ENCODE results near the gene TOMM22. TPM values are rescaled to one million over a fixed set of nuclear protein-coding genes. Genes with fewer than 3 reads are reported as not detected.

The TOMM22 gene
- polyA plus RNA-seq, 2 of the 4 experiments (the other 2 are of a cell fraction) = 63.2 to 68.4 TPM

DNA sequence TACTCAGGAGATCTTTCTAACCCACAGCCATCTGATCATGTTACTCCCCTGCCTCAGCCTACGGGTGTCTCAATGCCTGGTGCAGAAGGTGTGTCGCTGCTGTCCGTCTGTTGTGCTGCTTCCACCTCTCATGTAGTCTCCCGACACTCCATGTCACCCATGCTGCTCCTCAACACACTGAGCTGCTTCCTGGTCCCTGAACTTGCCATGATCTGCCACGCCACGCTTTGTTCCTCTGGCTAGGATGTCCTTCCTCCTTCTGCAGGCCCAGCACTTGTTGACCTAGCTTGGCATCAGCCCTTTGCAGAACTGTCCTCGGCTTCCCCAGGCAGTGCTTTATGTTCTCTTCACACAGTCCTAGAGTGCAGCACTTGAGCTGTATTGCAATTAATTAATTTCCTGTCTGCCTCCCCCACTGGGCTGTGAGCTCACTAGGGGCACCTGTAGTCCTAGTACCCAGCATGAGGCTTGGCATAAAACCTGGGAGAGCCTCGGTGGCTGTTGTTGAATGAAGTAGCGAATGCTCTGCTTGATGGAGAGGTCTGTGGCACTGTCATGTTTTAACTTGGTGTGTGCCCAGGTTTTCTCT lies 33.5 kb downstream of the TOMM22 start (continued):
- TF ChIP-seq, protein P1, sequence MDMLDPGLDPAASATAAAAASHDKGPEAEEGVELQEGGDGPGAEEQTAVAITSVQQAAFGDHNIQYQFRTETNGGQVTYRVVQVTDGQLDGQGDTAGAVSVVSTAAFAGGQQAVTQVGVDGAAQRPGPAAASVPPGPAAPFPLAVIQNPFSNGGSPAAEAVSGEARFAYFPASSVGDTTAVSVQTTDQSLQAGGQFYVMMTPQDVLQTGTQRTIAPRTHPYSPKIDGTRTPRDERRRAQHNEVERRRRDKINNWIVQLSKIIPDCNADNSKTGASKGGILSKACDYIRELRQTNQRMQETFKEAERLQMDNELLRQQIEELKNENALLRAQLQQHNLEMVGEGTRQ (IDR thresholded peaks at IDR 0.05) = no peak
- TF ChIP-seq POLR2A (IDR thresholded peaks at IDR 0.05; ENCODE audit: low read length) (no peak), MAZ (IDR thresholded peaks at IDR 0.05; ENCODE audit: borderline replicate concordance, low read depth, low read length) (no peak), EHF (CRISPR knock-in tag; IDR thresholded peaks at IDR 0.05) (no peak), FOSL2 (IDR thresholded peaks at IDR 0.05) (no peak), FOSL2 (CRISPR knock-in tag; IDR thresholded peaks at IDR 0.05) (no peak), SREBF2 (IDR thresholded peaks at IDR 0.05) (no peak)

DNA sequence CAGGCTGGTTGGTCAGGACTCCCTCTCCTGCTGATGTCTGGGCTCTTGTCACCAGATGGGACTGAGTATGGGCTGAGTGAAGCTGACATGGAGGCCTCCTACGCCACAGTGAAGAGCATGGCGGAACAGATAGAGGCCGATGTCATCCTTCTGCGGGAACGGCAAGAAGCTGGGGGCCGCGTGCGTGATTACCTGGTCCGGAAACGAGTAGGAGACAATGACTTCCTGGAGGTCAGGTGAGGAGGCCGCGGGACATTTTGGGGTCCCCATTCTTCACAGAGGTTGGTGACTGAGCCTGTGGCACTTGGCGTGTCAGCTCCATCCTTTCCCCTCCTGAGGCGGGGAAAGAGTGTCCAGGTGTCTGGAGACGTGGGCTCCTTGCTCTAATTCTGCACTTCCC lies 34.1 kb downstream of the TOMM22 start:
- Histone ChIP-seq H3K4me2 (no peak overlapping the region), H3K4me3 (no peak overlapping the region), H3K4me1 (peaks cover 15% of the 10 kb centered on the region), H3K27ac (no peak overlapping the region), H3K9me3 (no peaks in the 10 kb centered on the region)
- DNase-seq (ENCODE audit: low read depth in 1 of 2, low spot score in 1 of 2) = no peak
- ATAC-seq = no peak
- CTCF ChIA-PET = interaction anchor here (1.4 to 2.5 kb wide), 3 partner anchors 9 to 53 kb away, joined by 4 to 13 read pairs (median 4); partner anchors contain the start of gene TOMM22
- 92% methylated on average over 15 of the region's 15 CpGs for WGBS (ENCODE audit: missing lambda C conversion rate)
- POLR2A ChIA-PET = no interaction called here
- no peak for FAIRE-seq
- no peak for TF ChIP-seq ZNF302 (CRISPR knock-in tag; IDR thresholded peaks at IDR 0.05)
- TF ChIP-seq EHF (CRISPR knock-in tag; IDR thresholded peaks at IDR 0.05) = no peak
- TF ChIP-seq ZSCAN20 (CRISPR knock-in tag; IDR thresholded peaks at IDR 0.05) = no peak
- TF ChIP-seq CBX2 (IDR thresholded peaks at IDR 0.05; ENCODE audit: borderline replicate concordance, low read depth) = no peak
- TF ChIP-seq, protein P2, sequence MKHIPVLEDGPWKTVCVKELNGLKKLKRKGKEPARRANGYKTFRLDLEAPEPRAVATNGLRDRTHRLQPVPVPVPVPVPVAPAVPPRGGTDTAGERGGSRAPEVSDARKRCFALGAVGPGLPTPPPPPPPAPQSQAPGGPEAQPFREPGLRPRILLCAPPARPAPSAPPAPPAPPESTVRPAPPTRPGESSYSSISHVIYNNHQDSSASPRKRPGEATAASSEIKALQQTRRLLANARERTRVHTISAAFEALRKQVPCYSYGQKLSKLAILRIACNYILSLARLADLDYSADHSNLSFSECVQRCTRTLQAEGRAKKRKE (CRISPR knock-in tag; IDR thresholded peaks at IDR 0.05; ENCODE audit: low read depth) = no peak
- TF ChIP-seq HDAC2 (IDR thresholded peaks at IDR 0.05) = no peak
- no peak for TF ChIP-seq HEYL (CRISPR knock-in tag; IDR thresholded peaks at IDR 0.05)
- TF ChIP-seq HOXB13 (CRISPR knock-in tag; IDR thresholded peaks at IDR 0.05; ENCODE audit: low read depth) = no peak
- no peak for TF ChIP-seq EP300 (IDR thresholded peaks at IDR 0.05)
- TF ChIP-seq RARB (CRISPR knock-in tag; IDR thresholded peaks at IDR 0.05) = no peak
- TF ChIP-seq BHLHE40 (IDR thresholded peaks at IDR 0.05; ENCODE audit: low read depth, low read length) = no peak
- TF ChIP-seq, protein P3, sequence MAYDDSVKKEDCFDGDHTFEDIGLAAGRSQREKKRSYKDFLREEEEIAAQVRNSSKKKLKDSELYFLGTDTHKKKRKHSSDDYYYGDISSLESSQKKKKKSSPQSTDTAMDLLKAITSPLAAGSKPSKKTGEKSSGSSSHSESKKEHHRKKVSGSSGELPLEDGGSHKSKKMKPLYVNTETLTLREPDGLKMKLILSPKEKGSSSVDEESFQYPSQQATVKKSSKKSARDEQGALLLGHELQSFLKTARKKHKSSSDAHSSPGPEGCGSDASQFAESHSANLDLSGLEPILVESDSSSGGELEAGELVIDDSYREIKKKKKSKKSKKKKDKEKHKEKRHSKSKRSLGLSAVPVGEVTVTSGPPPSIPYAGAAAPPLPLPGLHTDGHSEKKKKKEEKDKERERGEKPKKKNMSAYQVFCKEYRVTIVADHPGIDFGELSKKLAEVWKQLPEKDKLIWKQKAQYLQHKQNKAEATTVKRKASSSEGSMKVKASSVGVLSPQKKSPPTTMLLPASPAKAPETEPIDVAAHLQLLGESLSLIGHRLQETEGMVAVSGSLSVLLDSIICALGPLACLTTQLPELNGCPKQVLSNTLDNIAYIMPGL (CRISPR knock-in tag; IDR thresholded peaks at IDR 0.05; ENCODE audit: borderline replicate concordance) = no peak
- no peak for TF ChIP-seq SREBF2 (IDR thresholded peaks at IDR 0.05)
- no peak for TF ChIP-seq RCOR1 (IDR thresholded peaks at IDR 0.05; ENCODE audit: low read depth, low read length)
- TF ChIP-seq, protein P4, sequence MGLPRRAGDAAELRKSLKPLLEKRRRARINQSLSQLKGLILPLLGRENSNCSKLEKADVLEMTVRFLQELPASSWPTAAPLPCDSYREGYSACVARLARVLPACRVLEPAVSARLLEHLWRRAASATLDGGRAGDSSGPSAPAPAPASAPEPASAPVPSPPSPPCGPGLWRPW (IDR thresholded peaks at IDR 0.05) = no peak
- TF ChIP-seq, protein P5, sequence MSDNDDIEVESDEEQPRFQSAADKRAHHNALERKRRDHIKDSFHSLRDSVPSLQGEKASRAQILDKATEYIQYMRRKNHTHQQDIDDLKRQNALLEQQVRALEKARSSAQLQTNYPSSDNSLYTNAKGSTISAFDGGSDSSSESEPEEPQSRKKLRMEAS (IDR thresholded peaks at IDR 0.05) = no peak

DNA sequence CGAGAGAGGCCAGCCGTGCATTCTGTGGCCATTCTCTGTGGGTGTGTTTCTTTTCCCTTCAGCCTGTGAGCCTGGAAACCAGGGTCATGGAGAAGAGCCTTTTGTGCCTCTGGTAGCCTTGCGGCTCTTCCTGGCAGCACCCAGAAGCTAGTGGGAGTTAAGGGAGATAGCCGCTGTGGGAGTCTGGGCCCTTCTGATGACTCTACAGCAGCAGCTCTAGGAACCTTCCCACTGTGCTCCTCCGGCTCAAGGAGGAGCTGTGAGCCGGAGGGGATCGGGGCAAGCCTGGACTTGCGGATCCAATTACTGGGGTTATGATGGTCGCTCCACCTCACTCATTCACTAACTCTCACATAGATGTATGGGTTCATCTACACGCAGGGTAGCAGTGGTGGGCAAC lies 34.5 kb downstream of the TOMM22 start:
- DNase-seq (ENCODE audit: low read depth in 1 of 2, low spot score in 1 of 2) (no peak), ATAC-seq (no peak), FAIRE-seq (no peak)
- TF ChIP-seq, protein P1 (IDR thresholded peaks at IDR 0.05) = no peak
- no peak for TF ChIP-seq CHD4 (IDR thresholded peaks at IDR 0.05; ENCODE audit: borderline replicate concordance)
- no peak for TF ChIP-seq GATA3 (IDR thresholded peaks at IDR 0.05; ENCODE audit: borderline replicate concordance)
- TF ChIP-seq ESRRA (IDR thresholded peaks at IDR 0.05; ENCODE audit: borderline replicate concordance, low read length) = no peak
- TF ChIP-seq CHD2 (IDR thresholded peaks at IDR 0.05; ENCODE audit: low read length, partially characterized antibody) = no peak
- no peak for TF ChIP-seq SMC3 (IDR thresholded peaks at IDR 0.05)
- H3K4me2 ChIP-seq = no peak overlapping the region
- no peak overlapping the region for H3K27ac ChIP-seq
- CTCF ChIA-PET = interaction anchor here (1.4 to 2.5 kb wide), 2 partner anchors 8 to 35 kb away, joined by 4 to 13 read pairs; partner anchors contain the start of gene TOMM22
- no peaks in the 10 kb centered on the region for H3K9me3 ChIP-seq
- H3K4me1 ChIP-seq = peaks cover 15% of the 10 kb centered on the region
- 97% methylated on average over 10 of the region's 10 CpGs for whole genome bisulfite sequencing (ENCODE audit: missing lambda C conversion rate)
- POLR2A ChIA-PET = no interaction called here
- no peak overlapping the region for H3K4me3 ChIP-seq

Data from A549 (cell line).